ENCODE results near the gene RUBCN.
"Not testable (repeated sequence)": the region's sequence is repeated elsewhere in the genome, so short reads cannot be mapped to it uniquely, and the experiment has no call there.

- TF ChIP-seq, protein P1, sequence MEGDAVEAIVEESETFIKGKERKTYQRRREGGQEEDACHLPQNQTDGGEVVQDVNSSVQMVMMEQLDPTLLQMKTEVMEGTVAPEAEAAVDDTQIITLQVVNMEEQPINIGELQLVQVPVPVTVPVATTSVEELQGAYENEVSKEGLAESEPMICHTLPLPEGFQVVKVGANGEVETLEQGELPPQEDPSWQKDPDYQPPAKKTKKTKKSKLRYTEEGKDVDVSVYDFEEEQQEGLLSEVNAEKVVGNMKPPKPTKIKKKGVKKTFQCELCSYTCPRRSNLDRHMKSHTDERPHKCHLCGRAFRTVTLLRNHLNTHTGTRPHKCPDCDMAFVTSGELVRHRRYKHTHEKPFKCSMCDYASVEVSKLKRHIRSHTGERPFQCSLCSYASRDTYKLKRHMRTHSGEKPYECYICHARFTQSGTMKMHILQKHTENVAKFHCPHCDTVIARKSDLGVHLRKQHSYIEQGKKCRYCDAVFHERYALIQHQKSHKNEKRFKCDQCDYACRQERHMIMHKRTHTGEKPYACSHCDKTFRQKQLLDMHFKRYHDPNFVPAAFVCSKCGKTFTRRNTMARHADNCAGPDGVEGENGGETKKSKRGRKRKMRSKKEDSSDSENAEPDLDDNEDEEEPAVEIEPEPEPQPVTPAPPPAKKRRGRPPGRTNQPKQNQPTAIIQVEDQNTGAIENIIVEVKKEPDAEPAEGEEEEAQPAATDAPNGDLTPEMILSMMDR (IDR thresholded peaks at IDR 0.05): not testable (repeated sequence)
- TF ChIP-seq POLR2A (IDR thresholded peaks at IDR 0.05): not testable (repeated sequence)
Measured at GRCh38 chr3:197731483-197731882, 5.2 kb downstream of the RUBCN start.
